Measurements from ENCODE around the gene MAIP1. TPM values are rescaled to one million over a fixed set of nuclear protein-coding genes. Genes with fewer than 3 reads are reported as not detected.
"Not testable (repeated sequence)": the region's sequence is repeated elsewhere in the genome, so short reads cannot be mapped to it uniquely, and the experiment has no call there.

MAIP1 gene
- 13.1 TPM for total RNA-seq
- long read RNA-seq, transcript MAIP1-202 (5 exons, 1,386 nt): major isoform, 11 of 13 reads
- long read RNA-seq, partial matches to known transcripts: 0 of 13 reads
- long read RNA-seq, other reads (novel, unspliced or antisense): 2 of 13 reads

- Histone ChIP-seq H3K4me3 (peak within 1 kb of the TSS; percentile 87), H3K27ac (peak within 1 kb of the TSS; percentile 98), H3K9me3 (no peaks in the 10 kb centered on the region), H3K27me3 (no peaks in the 10 kb centered on the region), H3K36me3 (peaks cover 24% of the 10 kb centered on the region), H3K4me1 (peaks cover 32% of the 10 kb centered on the region)
- peak; percentile 31 for TF ChIP-seq CTCF (IDR thresholded peaks at IDR 0.05)
- DNase-seq: peak; percentile 93
- peak; percentile 97 for ATAC-seq
- intact Hi-C loops (cut with DNase I): no loop called here
Measured at GRCh38 chr2:199955339-199956061, at the start of gene MAIP1, which contains the start of gene TYW5. TSS of gene MAIP1 (plus strand) at chr2:199955582. CDS start at chr2:199955799, 217 bp downstream. TSS of gene TYW5 (minus strand) at chr2:199955491. CDS start at chr2:199955470, 21 bp downstream.

- ATAC-seq (no peak), DNase-seq (no peak)
- no peak for TF ChIP-seq CTCF (IDR thresholded peaks at IDR 0.05)
- Histone ChIP-seq H3K36me3 (no peaks in the 10 kb centered on the region), H3K4me1 (peaks cover 8% of the 10 kb centered on the region), H3K9me3 (no peaks in the 10 kb centered on the region), H3K4me3 (no peak overlapping the region), H3K27me3 (no peaks in the 10 kb centered on the region), H3K27ac (no peak overlapping the region)
- intact Hi-C loops (cut with DNase I): no loop called here
Measured at GRCh38 chr2:199907008-199907714, 48.2 kb upstream of the MAIP1 start.

GRCh38 chr2:199910338-199911051 is 44.9 kb upstream of the MAIP1 start:
- no peak for DNase-seq
- H3K9me3 ChIP-seq: no peaks in the 10 kb centered on the region
- intact Hi-C loops (cut with DNase I): no loop called here
- H3K4me3 ChIP-seq: peak overlapping the region; percentile 93
- TF ChIP-seq CTCF (IDR thresholded peaks at IDR 0.05): no peak
- H3K27ac ChIP-seq: peak overlapping the region; percentile 95
- H3K36me3 ChIP-seq: no peaks in the 10 kb centered on the region
- H3K4me1 ChIP-seq: peaks cover 25% of the 10 kb centered on the region
- H3K27me3 ChIP-seq: no peaks in the 10 kb centered on the region
- no peak for ATAC-seq

- H3K9me3 ChIP-seq: no peaks in the 10 kb centered on the region
- intact Hi-C loops (cut with DNase I): no loop called here
- no peak for TF ChIP-seq CTCF (IDR thresholded peaks at IDR 0.05)
- H3K4me1 ChIP-seq: peaks cover 25% of the 10 kb centered on the region
- ATAC-seq (peak; percentile 99), DNase-seq (peak; percentile 97)
- peak within 1 kb of the TSS; percentile 95 for H3K27ac ChIP-seq
- no peaks in the 10 kb centered on the region for H3K27me3 ChIP-seq
- peak within 1 kb of the TSS; percentile 93 for H3K4me3 ChIP-seq
- no peaks in the 10 kb centered on the region for H3K36me3 ChIP-seq
Measured at GRCh38 chr2:199911052-199911876, 44.1 kb upstream of the MAIP1 start, which contains the start of gene C2orf69. TSS of gene C2orf69 (plus strand) at chr2:199911293. CDS start at chr2:199911439, 146 bp downstream.

- no peaks in the 10 kb centered on the region for H3K36me3 ChIP-seq
- intact Hi-C loops (cut with DNase I): no loop called here
- ATAC-seq (no peak), DNase-seq (no peak)
- H3K4me3 ChIP-seq: peak overlapping the region; percentile 93
- H3K27ac ChIP-seq: peak overlapping the region; percentile 95
- H3K9me3 ChIP-seq: no peaks in the 10 kb centered on the region
- H3K4me1 ChIP-seq: peaks cover 25% of the 10 kb centered on the region
- TF ChIP-seq CTCF (IDR thresholded peaks at IDR 0.05): no peak
- no peaks in the 10 kb centered on the region for H3K27me3 ChIP-seq
Measured at GRCh38 chr2:199911877-199912161, 43.6 kb upstream of the MAIP1 start.

- peak overlapping the region; percentile 93 for H3K4me3 ChIP-seq
- ATAC-seq; DNase-seq; H3K9me3 ChIP-seq; H3K27ac ChIP-seq; H3K36me3 ChIP-seq; H3K27me3 ChIP-seq; intact Hi-C loops (cut with DNase I): not testable (repeated sequence)
- H3K4me1 ChIP-seq: peaks cover 25% of the 10 kb centered on the region
Measured at GRCh38 chr2:199912553-199913114, 42.7 kb upstream of the MAIP1 start.

Measured in upper lobe of right lung (tissue), 1 donor.